SK-N-SH treated with all-trans-retinoic acid at 6 μM for 48 hours (cell line): Measurements from ENCODE around the gene PAM16.

Experiments
- ARNTL ChIP-seq: fragments of 450-650 bp; formaldehyde crosslinking; IDR thresholded peaks from 2 replicates; pipeline ENCODE4 v1.5.0; 2020; ENCODE audit warnings: low read depth, mild to moderate bottlenecking, moderate library complexity, borderline replicate concordance
- BACH2 ChIP-seq: fragments of 250-450 bp; sonication (Bioruptor Pico); IDR thresholded peaks from 2 replicates; pipeline ENCODE4 v1.9.0; 2021; ENCODE audit warnings: mild to moderate bottlenecking, borderline replicate concordance
- PPARA ChIP-seq: fragments of 250-450 bp; sonication (Bioruptor Pico); IDR thresholded peaks from 2 replicates; pipeline ENCODE4 v1.5.0; 2020; ENCODE audit warnings: mild to moderate bottlenecking, borderline replicate concordance
- RARB ChIP-seq: fragments of 250-450 bp; sonication (Bioruptor Pico); IDR thresholded peaks from 2 replicates; pipeline ENCODE4 v1.8.0; 2021; ENCODE audit warnings: mild to moderate bottlenecking, moderate library complexity
- ZFP3 ChIP-seq: fragments of 250-450 bp; sonication (Bioruptor Pico); IDR thresholded peaks from 2 replicates; pipeline ENCODE4 v1.5.0; 2020; ENCODE audit warnings: mild to moderate bottlenecking, moderate library complexity
- ZFP30 ChIP-seq: fragments of 450-650 bp; formaldehyde crosslinking; IDR thresholded peaks from 2 replicates; pipeline ENCODE4 v1.5.0; 2022; ENCODE audit warnings: mild to moderate bottlenecking, moderate library complexity
- ZNF70 ChIP-seq: fragments of 450-650 bp; formaldehyde crosslinking; IDR thresholded peaks from 2 replicates; pipeline ENCODE4 v1.5.0; 2020; ENCODE audit warnings: mild to moderate bottlenecking, moderate library complexity
- TF ChIP-seq, protein P1 (sequence below): fragments of 250-450 bp; sonication (Bioruptor Pico); IDR thresholded peaks from 2 replicates; pipeline ENCODE4 v1.5.1; 2021; ENCODE audit warnings: mild to moderate bottlenecking, moderate library complexity
- TF ChIP-seq, protein P2 (sequence below): fragments of 250-450 bp; sonication (Bioruptor Pico); IDR thresholded peaks from 2 replicates; pipeline ENCODE4 v1.8.0; 2020; ENCODE audit warnings: mild to moderate bottlenecking, moderate library complexity, borderline replicate concordance
- TF ChIP-seq, protein P3 (sequence below): fragments of 250-450 bp; sonication (Bioruptor Pico); IDR thresholded peaks from 2 replicates; pipeline ENCODE4 v1.5.1; 2020; ENCODE audit warnings: low read depth, mild to moderate bottlenecking, moderate library complexity

GRCh38 chr16:4341250-4341649, 9.9 kb downstream of the PAM16 start:
- TF ChIP-seq, protein P1, sequence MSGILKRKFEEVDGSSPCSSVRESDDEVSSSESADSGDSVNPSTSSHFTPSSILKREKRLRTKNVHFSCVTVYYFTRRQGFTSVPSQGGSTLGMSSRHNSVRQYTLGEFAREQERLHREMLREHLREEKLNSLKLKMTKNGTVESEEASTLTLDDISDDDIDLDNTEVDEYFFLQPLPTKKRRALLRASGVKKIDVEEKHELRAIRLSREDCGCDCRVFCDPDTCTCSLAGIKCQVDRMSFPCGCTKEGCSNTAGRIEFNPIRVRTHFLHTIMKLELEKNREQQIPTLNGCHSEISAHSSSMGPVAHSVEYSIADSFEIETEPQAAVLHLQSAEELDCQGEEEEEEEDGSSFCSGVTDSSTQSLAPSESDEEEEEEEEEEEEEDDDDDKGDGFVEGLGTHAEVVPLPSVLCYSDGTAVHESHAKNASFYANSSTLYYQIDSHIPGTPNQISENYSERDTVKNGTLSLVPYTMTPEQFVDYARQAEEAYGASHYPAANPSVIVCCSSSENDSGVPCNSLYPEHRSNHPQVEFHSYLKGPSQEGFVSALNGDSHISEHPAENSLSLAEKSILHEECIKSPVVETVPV (CRISPR knock-in tag) = no peak
- TF ChIP-seq ZFP3 (CRISPR knock-in tag) = no peak
- no peak for TF ChIP-seq BACH2 (CRISPR knock-in tag)
- TF ChIP-seq, protein P2, sequence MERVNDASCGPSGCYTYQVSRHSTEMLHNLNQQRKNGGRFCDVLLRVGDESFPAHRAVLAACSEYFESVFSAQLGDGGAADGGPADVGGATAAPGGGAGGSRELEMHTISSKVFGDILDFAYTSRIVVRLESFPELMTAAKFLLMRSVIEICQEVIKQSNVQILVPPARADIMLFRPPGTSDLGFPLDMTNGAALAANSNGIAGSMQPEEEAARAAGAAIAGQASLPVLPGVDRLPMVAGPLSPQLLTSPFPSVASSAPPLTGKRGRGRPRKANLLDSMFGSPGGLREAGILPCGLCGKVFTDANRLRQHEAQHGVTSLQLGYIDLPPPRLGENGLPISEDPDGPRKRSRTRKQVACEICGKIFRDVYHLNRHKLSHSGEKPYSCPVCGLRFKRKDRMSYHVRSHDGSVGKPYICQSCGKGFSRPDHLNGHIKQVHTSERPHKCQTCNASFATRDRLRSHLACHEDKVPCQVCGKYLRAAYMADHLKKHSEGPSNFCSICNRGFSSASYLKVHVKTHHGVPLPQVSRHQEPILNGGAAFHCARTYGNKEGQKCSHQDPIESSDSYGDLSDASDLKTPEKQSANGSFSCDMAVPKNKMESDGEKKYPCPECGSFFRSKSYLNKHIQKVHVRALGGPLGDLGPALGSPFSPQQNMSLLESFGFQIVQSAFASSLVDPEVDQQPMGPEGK (CRISPR knock-in tag) = no peak
- no peak for TF ChIP-seq ZFP30 (CRISPR knock-in tag)
- no peak for TF ChIP-seq RARB (CRISPR knock-in tag)
- TF ChIP-seq ZNF70 (CRISPR knock-in tag) = no peak
- TF ChIP-seq, protein P3, sequence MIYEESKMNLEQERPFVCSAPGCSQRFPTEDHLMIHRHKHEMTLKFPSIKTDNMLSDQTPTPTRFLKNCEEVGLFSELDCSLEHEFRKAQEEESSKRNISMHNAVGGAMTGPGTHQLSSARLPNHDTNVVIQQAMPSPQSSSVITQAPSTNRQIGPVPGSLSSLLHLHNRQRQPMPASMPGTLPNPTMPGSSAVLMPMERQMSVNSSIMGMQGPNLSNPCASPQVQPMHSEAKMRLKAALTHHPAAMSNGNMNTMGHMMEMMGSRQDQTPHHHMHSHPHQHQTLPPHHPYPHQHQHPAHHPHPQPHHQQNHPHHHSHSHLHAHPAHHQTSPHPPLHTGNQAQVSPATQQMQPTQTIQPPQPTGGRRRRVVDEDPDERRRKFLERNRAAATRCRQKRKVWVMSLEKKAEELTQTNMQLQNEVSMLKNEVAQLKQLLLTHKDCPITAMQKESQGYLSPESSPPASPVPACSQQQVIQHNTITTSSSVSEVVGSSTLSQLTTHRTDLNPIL = no peak
- TF ChIP-seq PPARA = no peak
- TF ChIP-seq ARNTL = no peak
